KOPT-K1 (cell line): ENCODE results near the gene RHOJ.
"Not testable (repeated sequence)": the region's sequence is repeated elsewhere in the genome, so short reads cannot be mapped to it uniquely, and the experiment has no call there.

Experiments used
- H3K27ac ChIP-seq: fragments of 200-600 bp; sonication (generic); 2 replicates; pipeline ENCODE4 v1.5.1; 2016; ENCODE audit warnings: antibody characterized with exemption, mild to moderate bottlenecking, low read depth, low read length; ENCODE audit not compliant: poor library complexity, severe bottlenecking
- H3K36me3 ChIP-seq: fragments of 200-600 bp; sonication (generic); 2 replicates; pipeline ENCODE4 v1.5.1; 2017; ENCODE audit warnings: antibody characterized with exemption, mild to moderate bottlenecking, low read length, moderate library complexity; ENCODE audit not compliant: insufficient read depth
- H3K9me3 ChIP-seq: fragments of 200-600 bp; sonication (generic); 2 replicates; pipeline ENCODE4 v1.5.1; 2017; ENCODE audit warnings: antibody characterized with exemption, low read length, mild to moderate bottlenecking; ENCODE audit not compliant: insufficient read depth, poor library complexity, severe bottlenecking

RHOJ gene

GRCh38 chr14:63204407-63205043, at the start of gene RHOJ:
RHOJ (plus strand) TSS chr14:63204443; CDS start chr14:63204870, 427 bp downstream.
- Histone ChIP-seq H3K9me3 (no peaks in the 10 kb centered on the region), H3K27ac (no peak within 1 kb of the TSS), H3K36me3 (no peaks in the 10 kb centered on the region)

- no peak overlapping the region for H3K27ac ChIP-seq
- H3K9me3 ChIP-seq, result no peaks in the 10 kb centered on the region
Measured at GRCh38 chr14:63155511-63156185, 48.6 kb upstream of the RHOJ start.

GRCh38 chr14:63157195-63157594, 47.0 kb upstream of the RHOJ start:
- no peaks in the 10 kb centered on the region for H3K9me3 ChIP-seq

More at GRCh38 chr14:63155511-63156185, 48.6 kb upstream of the RHOJ start:
- H3K36me3 ChIP-seq, result no peaks in the 10 kb centered on the region

GRCh38 chr14:63163306-63163705, 40.9 kb upstream of the RHOJ start:
- Histone ChIP-seq H3K27ac (no peak overlapping the region), H3K36me3 (no peaks in the 10 kb centered on the region), H3K9me3 (peaks cover 11% of the 10 kb centered on the region)

More at GRCh38 chr14:63157195-63157594, 47.0 kb upstream of the RHOJ start:
- H3K36me3 ChIP-seq, result no peaks in the 10 kb centered on the region
- no peak overlapping the region for H3K27ac ChIP-seq

- Histone ChIP-seq H3K27ac (no peak overlapping the region), H3K36me3 (no peaks in the 10 kb centered on the region), H3K9me3 (peaks cover 11% of the 10 kb centered on the region)
Measured at GRCh38 chr14:63164108-63164683, 40.0 kb upstream of the RHOJ start.

GRCh38 chr14:63165267-63165666, 39.0 kb upstream of the RHOJ start:
- not testable (repeated sequence) for H3K27ac ChIP-seq

GRCh38 chr14:63167044-63167443, 37.2 kb upstream of the RHOJ start:
- Histone ChIP-seq H3K27ac (no peak overlapping the region), H3K36me3 (no peaks in the 10 kb centered on the region), H3K9me3 (peaks cover 11% of the 10 kb centered on the region)

More at GRCh38 chr14:63165267-63165666, 39.0 kb upstream of the RHOJ start:
- not testable (repeated sequence) for H3K36me3 ChIP-seq
- H3K9me3 ChIP-seq, result peaks cover 11% of the 10 kb centered on the region

GRCh38 chr14:63174760-63175191, 29.5 kb upstream of the RHOJ start:
- no peaks in the 10 kb centered on the region for H3K36me3 ChIP-seq
- no peak overlapping the region for H3K27ac ChIP-seq
- no peaks in the 10 kb centered on the region for H3K9me3 ChIP-seq

- no peak overlapping the region for H3K27ac ChIP-seq
- no peaks in the 10 kb centered on the region for H3K36me3 ChIP-seq
- no peaks in the 10 kb centered on the region for H3K9me3 ChIP-seq
Measured at GRCh38 chr14:63175531-63175930, 28.7 kb upstream of the RHOJ start.

GRCh38 chr14:63178912-63179311, 25.3 kb upstream of the RHOJ start:
- Histone ChIP-seq H3K27ac (no peak overlapping the region), H3K36me3 (no peaks in the 10 kb centered on the region)

GRCh38 chr14:63179383-63179782, 24.9 kb upstream of the RHOJ start:
- Histone ChIP-seq H3K27ac (no peak overlapping the region), H3K9me3 (no peaks in the 10 kb centered on the region), H3K36me3 (no peaks in the 10 kb centered on the region)

More at GRCh38 chr14:63178912-63179311, 25.3 kb upstream of the RHOJ start:
- no peaks in the 10 kb centered on the region for H3K9me3 ChIP-seq

GRCh38 chr14:63180011-63180410, 24.2 kb upstream of the RHOJ start:
- no peak overlapping the region for H3K27ac ChIP-seq
- H3K9me3 ChIP-seq, result no peaks in the 10 kb centered on the region
- H3K36me3 ChIP-seq, result no peaks in the 10 kb centered on the region

- Histone ChIP-seq H3K36me3 (no peaks in the 10 kb centered on the region), H3K9me3 (no peaks in the 10 kb centered on the region)
Measured at GRCh38 chr14:63182968-63183367, 21.3 kb upstream of the RHOJ start.

GRCh38 chr14:63186453-63186852, 17.8 kb upstream of the RHOJ start:
- Histone ChIP-seq H3K9me3 (no peaks in the 10 kb centered on the region), H3K27ac (no peak overlapping the region), H3K36me3 (no peaks in the 10 kb centered on the region)

More at GRCh38 chr14:63182968-63183367, 21.3 kb upstream of the RHOJ start:
- no peak overlapping the region for H3K27ac ChIP-seq

- H3K27ac ChIP-seq, result no peak overlapping the region
- H3K36me3 ChIP-seq, result no peaks in the 10 kb centered on the region
- H3K9me3 ChIP-seq, result peaks cover 8% of the 10 kb centered on the region
Measured at GRCh38 chr14:63191211-63191610, 13.0 kb upstream of the RHOJ start.
